CD14-positive monocyte (primary cell): ENCODE results near the gene NPPB. TPM values are rescaled to one million over a fixed set of nuclear protein-coding genes. Genes with fewer than 3 reads are reported as not detected.
A peak's percentile ranks its signal among the peaks of the same experiment; 100 is the strongest.

Experiments
- DNase-seq, 3 donors: peaks; one replicate each; pipeline ENCODE4 v3.0.0-alpha.2; 2011 to 2022
- H2AFZ ChIP-seq: 2 replicates; pipeline ENCODE4 v1.6.0; 2012; ENCODE audit warnings: mild to moderate bottlenecking, low read depth, low read length, inconsistent platforms; ENCODE audit not compliant: insufficient read depth, poor library complexity, severe bottlenecking
- H3K27ac ChIP-seq, 2 donors: 1 replicate in 1 of 2; 2 replicates in 1 of 2; pipeline ENCODE4 v1.5.1; 2012 to 2013; ENCODE audit warnings: low read length in 2 of 2, control low read depth in 1 of 2, inconsistent platforms in 1 of 2, low read depth in 1 of 2, mild to moderate bottlenecking in 1 of 2
- H3K27me3 ChIP-seq, 2 donors: one replicate each; pipeline versions ENCODE4 v1.6.0 to v1.6.1; 2011 to 2013; ENCODE audit warnings: low read length in 2 of 2; ENCODE audit not compliant: control insufficient read depth in 2 of 2, insufficient read depth in 2 of 2
- H3K36me3 ChIP-seq, 2 donors: replicated peaks in 1 of 2; 1 replicate in 1 of 2; 2 replicates in 1 of 2; pipeline versions ENCODE4 v1.5.1 to v1.6.1; 2012 to 2013; ENCODE audit warnings: low read length in 2 of 2, control low read depth in 1 of 2, inconsistent platforms in 1 of 2, mild to moderate bottlenecking in 1 of 2; ENCODE audit not compliant: insufficient read depth in 2 of 2, control insufficient read depth in 1 of 2
- H3K4me1 ChIP-seq, 2 donors: 1 replicate in 1 of 2; 2 replicates in 1 of 2; pipeline versions ENCODE4 v1.5.1 to v1.6.1; 2012 to 2013; ENCODE audit warnings: low read length in 2 of 2, control low read depth in 1 of 2, inconsistent platforms in 1 of 2, mild to moderate bottlenecking in 1 of 2, moderate library complexity in 1 of 2; ENCODE audit not compliant: insufficient read depth in 2 of 2, control insufficient read depth in 1 of 2
- H3K4me2 ChIP-seq: replicated peaks from 2 replicates; pipeline ENCODE3; 2012; ENCODE audit warnings: low read length, moderate library complexity, mild to moderate bottlenecking; ENCODE audit not compliant: poor library complexity, severe bottlenecking; ENCODE audit errors: extremely low read depth
- H3K4me3 ChIP-seq, 3 experiments: fragments of 200-600 bp in 1 of 3; sonication (generic) in 1 of 3; replicated peaks in 1 of 3; 1 replicate in 2 of 3; 2 replicates in 1 of 3; pipeline ENCODE4 v1.5.1; 2011 to 2013; ENCODE audit warnings: low read length in 3 of 3, mild to moderate bottlenecking in 3 of 3, control low read depth in 2 of 3, low read depth in 2 of 3, inconsistent platforms in 1 of 3, moderate library complexity in 1 of 3
- H3K79me2 ChIP-seq: 2 replicates; pipeline ENCODE4 v1.6.0; 2012; ENCODE audit warnings: mild to moderate bottlenecking, control low read depth, inconsistent platforms, low read length, moderate library complexity; ENCODE audit not compliant: insufficient read depth
- H3K9ac ChIP-seq: 2 replicates; pipeline ENCODE4 v1.6.0; 2017; ENCODE audit warnings: low read length, mild to moderate bottlenecking; ENCODE audit not compliant: insufficient read depth, poor library complexity, severe bottlenecking
- H3K9me3 ChIP-seq, 2 donors: replicated peaks in 1 of 2; 1 replicate in 1 of 2; 2 replicates in 1 of 2; pipeline versions ENCODE4 v1.5.1 to v1.6.1; 2012 to 2013; ENCODE audit warnings: low read length in 2 of 2, control low read depth in 1 of 2; ENCODE audit not compliant: control insufficient read depth in 1 of 2, insufficient read depth in 1 of 2
- H4K20me1 ChIP-seq: 2 replicates; pipeline ENCODE4 v1.6.0; 2012; ENCODE audit warnings: mild to moderate bottlenecking, low read length, control low read depth, moderate library complexity; ENCODE audit not compliant: insufficient read depth
- H3K27ac Mint-ChIP-seq, 7 donors: one replicate each; pipeline ENCODE4 v1.8.0; 2020; ENCODE audit warnings: mild to moderate bottlenecking in 7 of 7, mixed read lengths in 7 of 7, moderate library complexity in 6 of 7, inconsistent platforms in 2 of 7
- H3K27me3 Mint-ChIP-seq, 3 donors: one replicate each; pipeline ENCODE4 v1.8.0; 2021 to 2022; ENCODE audit warnings: low read depth in 3 of 3, mild to moderate bottlenecking in 3 of 3, mixed read lengths in 3 of 3, moderate library complexity in 3 of 3, inconsistent platforms in 1 of 3
- H3K36me3 Mint-ChIP-seq, 2 donors: one replicate each; pipeline ENCODE4 v1.8.0; 2020; ENCODE audit warnings: mixed read lengths in 2 of 2, inconsistent platforms in 1 of 2, mild to moderate bottlenecking in 1 of 2
- H3K4me1 Mint-ChIP-seq: one replicate; pipeline ENCODE4 v1.8.0; 2020; ENCODE audit warnings: mild to moderate bottlenecking, mixed read lengths
- H3K4me3 Mint-ChIP-seq, 2 donors: one replicate each; pipeline ENCODE4 v1.8.0; 2020; ENCODE audit warnings: mild to moderate bottlenecking in 2 of 2, mixed read lengths in 2 of 2, moderate library complexity in 1 of 2
- H3K9me3 Mint-ChIP-seq, 7 donors: one replicate each; pipeline ENCODE4 v1.8.0; 2020 to 2022; ENCODE audit warnings: mixed read lengths in 7 of 7, mild to moderate bottlenecking in 6 of 7, moderate library complexity in 6 of 7, inconsistent platforms in 2 of 7
- WGBS: methylation state at CpG from one replicate; pipeline ENCODE4 v1.1.5; 2013; ENCODE audit warnings: missing lambda C conversion rate; ENCODE audit not compliant: insufficient coverage; 5-methylcytosine and 5-hydroxymethylcytosine counted together
- intact Hi-C, 2 donors: fragments of 100-400 bp; cut with micrococcal nuclease; formaldehyde crosslinking; loops; one replicate each; pipeline versions ENCODE4 v1.15.0 to v1.15.1; 2023
- polyA plus RNA-seq, 3 donors: library from polyadenylated mRNA; depleted of rRNA in 1 of 3; unstranded in 2 of 3; stranded (reverse) in 1 of 3; fragments of 300-500 nt in 2 of 3; fragments of >200 nt in 1 of 3; fragmentation: Illumina TruSeq in 2 of 3; gene quantifications; 1 replicate in 2 of 3; 2 replicates in 1 of 3; pipeline ENCODE4 v1.2.3, GENCODE V29; 2012 to 2021
- small RNA-seq: library from RNA; depleted of rRNA; stranded (forward); fragments of <200 nt; gene quantifications from one replicate; pipeline ENCODE3, GENCODE V24; 2012; ENCODE audit warnings: low read depth; ENCODE audit not compliant: insufficient read length
- TF ChIP-seq, protein P1 (sequence below): fragments of 200-600 bp; IDR thresholded peaks from one replicate; pipeline ENCODE4 v1.8.0; 2022; ENCODE audit warnings: antibody characterized with exemption, mild to moderate bottlenecking

NPPB gene
- polyA plus RNA-seq, 3 donors = not detected

DNA sequence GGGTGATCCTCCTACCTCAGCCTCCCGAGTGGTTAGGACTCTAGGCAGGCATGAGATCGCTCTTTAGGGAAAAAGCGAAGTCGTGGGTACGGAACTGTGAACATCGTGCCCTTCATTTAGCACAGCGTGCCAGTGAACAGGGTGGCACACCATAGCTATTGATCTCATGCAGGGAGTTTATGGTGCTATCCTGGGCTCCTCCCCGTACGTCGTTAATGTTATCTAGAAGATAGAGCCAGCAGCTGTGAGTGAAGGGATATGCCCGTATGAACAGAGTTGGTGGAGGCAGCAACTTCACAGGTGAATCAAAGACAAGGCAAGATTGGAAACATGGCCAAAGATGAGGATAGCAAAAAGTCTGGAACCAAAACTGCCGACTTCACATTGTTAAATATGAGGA lies 41.6 kb downstream of the NPPB start:
- WGBS = 96% methylated on average over 11 of the region's 12 CpGs
- no peaks in the 10 kb centered on the region for H4K20me1 ChIP-seq
- H3K27me3 ChIP-seq = no peaks in the 10 kb centered on the region
- H3K27ac Mint-ChIP-seq = peak overlapping the region in 3 of 7 donors; percentile 0 to 79 (median 8)
- TF ChIP-seq, protein P1, sequence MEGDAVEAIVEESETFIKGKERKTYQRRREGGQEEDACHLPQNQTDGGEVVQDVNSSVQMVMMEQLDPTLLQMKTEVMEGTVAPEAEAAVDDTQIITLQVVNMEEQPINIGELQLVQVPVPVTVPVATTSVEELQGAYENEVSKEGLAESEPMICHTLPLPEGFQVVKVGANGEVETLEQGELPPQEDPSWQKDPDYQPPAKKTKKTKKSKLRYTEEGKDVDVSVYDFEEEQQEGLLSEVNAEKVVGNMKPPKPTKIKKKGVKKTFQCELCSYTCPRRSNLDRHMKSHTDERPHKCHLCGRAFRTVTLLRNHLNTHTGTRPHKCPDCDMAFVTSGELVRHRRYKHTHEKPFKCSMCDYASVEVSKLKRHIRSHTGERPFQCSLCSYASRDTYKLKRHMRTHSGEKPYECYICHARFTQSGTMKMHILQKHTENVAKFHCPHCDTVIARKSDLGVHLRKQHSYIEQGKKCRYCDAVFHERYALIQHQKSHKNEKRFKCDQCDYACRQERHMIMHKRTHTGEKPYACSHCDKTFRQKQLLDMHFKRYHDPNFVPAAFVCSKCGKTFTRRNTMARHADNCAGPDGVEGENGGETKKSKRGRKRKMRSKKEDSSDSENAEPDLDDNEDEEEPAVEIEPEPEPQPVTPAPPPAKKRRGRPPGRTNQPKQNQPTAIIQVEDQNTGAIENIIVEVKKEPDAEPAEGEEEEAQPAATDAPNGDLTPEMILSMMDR = no peak
- H3K9me3 ChIP-seq = no peaks in the 10 kb centered on the region
- H3K4me3 ChIP-seq = no peak overlapping the region
- H3K27ac ChIP-seq = no peak overlapping the region
- no peak overlapping the region for H3K4me3 Mint-ChIP-seq
- DNase-seq = no peak
- no peak overlapping the region for H2AFZ ChIP-seq
- no peak overlapping the region for H3K9ac ChIP-seq
- peaks cover 0 to 4% (median 0%) of the 10 kb centered on the region in 3 donors for H3K27me3 Mint-ChIP-seq
- intact Hi-C loops = loop anchor here in 1 of 2 donors (2.0 kb wide), 1 partner anchor 14 kb away; no protein-coding TSS in a partner anchor
- peaks cover 12% of the 10 kb centered on the region for H3K79me2 ChIP-seq
- peaks cover 59 to 74% of the 10 kb centered on the region in 2 donors for H3K36me3 Mint-ChIP-seq
- no peaks in the 10 kb centered on the region for H3K9me3 Mint-ChIP-seq
- H3K4me1 ChIP-seq = peaks cover 30 to 43% of the 10 kb centered on the region in 2 donors
- H3K4me2 ChIP-seq = no peak overlapping the region
- H3K36me3 ChIP-seq = peaks cover 55 to 72% of the 10 kb centered on the region in 2 donors
- peaks cover 33% of the 10 kb centered on the region for H3K4me1 Mint-ChIP-seq

DNA sequence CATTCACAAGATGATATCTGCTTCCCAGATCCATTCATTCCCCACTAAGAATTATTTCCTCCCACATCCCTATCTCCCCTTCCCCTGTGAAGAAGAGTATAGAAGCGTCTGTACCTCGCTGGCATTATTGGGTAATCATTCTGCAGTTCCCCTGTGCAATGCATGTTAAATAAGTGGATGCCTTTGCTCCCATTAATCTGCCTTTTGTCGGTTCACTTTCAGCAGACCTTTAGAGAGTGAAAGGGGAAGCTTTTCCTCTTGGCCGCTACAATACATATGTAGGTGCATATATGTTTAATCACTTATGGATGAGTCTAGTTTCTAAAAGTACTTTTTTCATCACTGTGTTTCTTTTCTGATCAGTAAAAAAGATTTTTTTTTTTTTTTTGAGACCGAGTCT lies 45.7 kb downstream of the NPPB start:
- peaks cover 0 to 4% (median 1%) of the 10 kb centered on the region in 3 donors for H3K27me3 Mint-ChIP-seq
- H3K27me3 ChIP-seq = no peaks in the 10 kb centered on the region
- WGBS = no CpG with 5 or more reads among the region's 5 CpGs
- intact Hi-C loops = no loop called here
- H3K27ac Mint-ChIP-seq = peak overlapping the region; percentile 61 to 99 (median 86)
- H2AFZ ChIP-seq = no peak overlapping the region
- peaks cover 45% of the 10 kb centered on the region for H3K4me1 Mint-ChIP-seq
- H3K27ac ChIP-seq = peak overlapping the region; percentile 32 to 93
- peaks cover 49% of the 10 kb centered on the region for H3K79me2 ChIP-seq
- H3K9me3 Mint-ChIP-seq = no peaks in the 10 kb centered on the region
- H3K9ac ChIP-seq = no peak overlapping the region
- H3K4me2 ChIP-seq = peak overlapping the region; percentile 26
- no peak overlapping the region for H3K4me3 Mint-ChIP-seq
- DNase-seq = peak in 2 of 3 donors; percentile 33 to 48
- H3K4me3 ChIP-seq = peak overlapping the region in 1 of 3 experiments; percentile 4
- no peaks in the 10 kb centered on the region for H3K9me3 ChIP-seq
- no peaks in the 10 kb centered on the region for H4K20me1 ChIP-seq
- peaks cover 56 to 72% of the 10 kb centered on the region in 2 donors for H3K36me3 Mint-ChIP-seq
- H3K36me3 ChIP-seq = peaks cover 54 to 71% of the 10 kb centered on the region in 2 donors
- H3K4me1 ChIP-seq = peaks cover 32 to 53% of the 10 kb centered on the region in 2 donors
- TF ChIP-seq, protein P1 = no peak

Small RNA genes lying within 50 kb of the gene (small RNA-seq; reads per million reads assigned to genes)
- gene RF02156 (not detected), gene RF02157 (not detected), gene RF02158 (not detected)

Other genes starting within 250 kb of the NPPB start
- under 1 TPM in 1 of 3 donors, not detected in 2; 0.08 TPM for gene FBXO2, start 204.5 kb downstream of the NPPB start, polyA plus RNA-seq
- 10 to 100 TPM in 1 of 3 donors, 1 to 10 TPM in 2; 1.5 to 17.8 (median 2.0) TPM for gene FBXO44, start 204.1 kb downstream of the NPPB start, polyA plus RNA-seq
- gene FBXO6, start 194.7 kb downstream of the NPPB start, polyA plus RNA-seq = 10 to 100 TPM; 28.5 to 45.9 (median 45.7) TPM
- 10 to 100 TPM; 50.4 to 71.3 (median 57.8) TPM for gene MAD2L2, start 177.8 kb downstream of the NPPB start, polyA plus RNA-seq
- under 1 TPM; 0.14 to 0.27 (median 0.18) TPM for gene DRAXIN, start 167.2 kb downstream of the NPPB start, polyA plus RNA-seq
- gene AGTRAP, start 122.8 kb downstream of the NPPB start, polyA plus RNA-seq = 100 to 1,000 TPM; 420 to 938 (median 842) TPM
- under 1 TPM in 1 of 3 donors, not detected in 2; 0.05 TPM for gene C1orf167, start 96.8 kb downstream of the NPPB start, polyA plus RNA-seq
- 10 to 100 TPM in 1 of 3 donors, 1 to 10 TPM in 2; 4.5 to 41.9 (median 8.5) TPM for gene MTHFR, start 53.0 kb downstream of the NPPB start, polyA plus RNA-seq
- gene CLCN6, start 52.8 kb downstream of the NPPB start, polyA plus RNA-seq = 10 to 100 TPM in 1 of 3 donors, 1 to 10 TPM in 2; 3.8 to 37.1 (median 4.2) TPM
- not detected for gene NPPA, start 11.2 kb downstream of the NPPB start, polyA plus RNA-seq
- gene KIAA2013, start 67.5 kb upstream of the NPPB start, polyA plus RNA-seq = 10 to 100 TPM; 31.7 to 74.0 (median 54.0) TPM
- gene PLOD1, start 75.8 kb upstream of the NPPB start, polyA plus RNA-seq = 10 to 100 TPM; 44.5 to 53.4 (median 53.1) TPM
- 10 to 100 TPM; 26.3 to 35.8 (median 30.3) TPM for gene MFN2, start 121.5 kb upstream of the NPPB start, polyA plus RNA-seq
- gene MIIP, start 160.6 kb upstream of the NPPB start, polyA plus RNA-seq = 100 to 1,000 TPM in 1 of 3 donors, 10 to 100 TPM in 2; 45.9 to 111 (median 56.4) TPM
- gene TNFRSF8, start 204.4 kb upstream of the NPPB start, polyA plus RNA-seq = 10 to 100 TPM; 10.9 to 11.9 (median 11.8) TPM